ENCODE measurements around the gene MTA1.

MTA1 gene

GRCh38 chr14:105484997-105485393 is 65.4 kb downstream of the MTA1 start:
- Histone ChIP-seq H3K27ac (ENCODE audit: low read depth, low read length) (peak overlapping the region; percentile 19), H3K4me1 (ENCODE audit: control insufficient read depth, insufficient read depth, low read length) (peaks cover 32% of the 10 kb centered on the region), H3K27me3 (ENCODE audit: control insufficient read depth, insufficient read depth, low read length) (no peaks in the 10 kb centered on the region), H3K4me3 (ENCODE audit: low read length) (no peak overlapping the region), H3K36me3 (ENCODE audit: control insufficient read depth, insufficient read depth, low read length) (no peaks in the 10 kb centered on the region), H3K9ac (ENCODE audit: low read length) (no peak overlapping the region)

- no peaks in the 10 kb centered on the region for H3K27me3 ChIP-seq (ENCODE audit: control insufficient read depth, insufficient read depth, low read length)
- H3K4me3 ChIP-seq (ENCODE audit: low read length): no peak overlapping the region
- H3K4me1 ChIP-seq (ENCODE audit: control insufficient read depth, insufficient read depth, low read length): peaks cover 30% of the 10 kb centered on the region
- no peaks in the 10 kb centered on the region for H3K36me3 ChIP-seq (ENCODE audit: control insufficient read depth, insufficient read depth, low read length)
- H3K27ac ChIP-seq (ENCODE audit: low read depth, low read length): peak overlapping the region; percentile 83
- no peak overlapping the region for H3K9ac ChIP-seq (ENCODE audit: low read length)
These were observed 66.1 kb downstream of the MTA1 start for GRCh38 chr14:105485739-105486162.

- peak within 1 kb of the TSS; percentile 75 for H3K4me3 ChIP-seq (ENCODE audit: low read length)
- H3K27ac ChIP-seq (ENCODE audit: low read depth, low read length): peak within 1 kb of the TSS; percentile 83
- H3K27me3 ChIP-seq (ENCODE audit: control insufficient read depth, insufficient read depth, low read length): no peaks in the 10 kb centered on the region
- no peaks in the 10 kb centered on the region for H3K36me3 ChIP-seq (ENCODE audit: control insufficient read depth, insufficient read depth, low read length)
- H3K4me1 ChIP-seq (ENCODE audit: control insufficient read depth, insufficient read depth, low read length): peaks cover 26% of the 10 kb centered on the region
- peak within 1 kb of the TSS; percentile 56 for H3K9ac ChIP-seq (ENCODE audit: low read length)
These were observed 66.7 kb downstream of the MTA1 start, which contains the start of gene CRIP1 for GRCh38 chr14:105486163-105486973. Gene CRIP1, plus strand, starts transcription at chr14:105486886. Its CDS starts 374 bp downstream, at chr14:105487260.

DNA sequence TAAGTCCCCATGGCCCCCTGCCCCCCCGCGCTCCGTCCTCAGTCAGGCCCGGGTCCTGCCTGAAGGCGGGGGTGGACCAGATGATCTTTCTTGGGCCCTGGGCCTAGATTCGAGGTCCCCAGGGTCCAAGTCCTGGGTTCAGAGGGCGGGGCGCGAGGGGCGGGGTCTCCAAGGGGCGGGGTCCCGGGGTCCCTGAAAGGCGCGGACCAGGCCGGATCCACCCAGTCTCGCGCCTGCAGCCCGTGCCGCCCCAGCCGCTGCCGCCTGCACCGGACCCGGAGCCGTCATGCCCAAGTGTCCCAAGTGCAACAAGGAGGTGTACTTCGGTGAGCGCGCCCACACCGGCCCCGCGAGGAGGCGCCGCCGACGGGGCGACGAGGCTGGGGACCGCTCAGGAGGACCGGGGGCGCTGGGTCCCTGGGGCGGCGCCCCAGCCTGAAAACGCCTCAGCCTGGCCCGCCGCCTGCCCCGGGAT is 67.4 kb downstream of the MTA1 start:
- Histone ChIP-seq H3K4me1 (ENCODE audit: control insufficient read depth, insufficient read depth, low read length) (peaks cover 22% of the 10 kb centered on the region), H3K4me3 (ENCODE audit: low read length) (peak overlapping the region; percentile 75), H3K27me3 (ENCODE audit: control insufficient read depth, insufficient read depth, low read length) (no peaks in the 10 kb centered on the region), H3K9ac (ENCODE audit: low read length) (peak overlapping the region; percentile 56), H3K36me3 (ENCODE audit: control insufficient read depth, insufficient read depth, low read length) (no peaks in the 10 kb centered on the region), H3K27ac (ENCODE audit: low read depth, low read length) (peak overlapping the region; percentile 83)

DNA sequence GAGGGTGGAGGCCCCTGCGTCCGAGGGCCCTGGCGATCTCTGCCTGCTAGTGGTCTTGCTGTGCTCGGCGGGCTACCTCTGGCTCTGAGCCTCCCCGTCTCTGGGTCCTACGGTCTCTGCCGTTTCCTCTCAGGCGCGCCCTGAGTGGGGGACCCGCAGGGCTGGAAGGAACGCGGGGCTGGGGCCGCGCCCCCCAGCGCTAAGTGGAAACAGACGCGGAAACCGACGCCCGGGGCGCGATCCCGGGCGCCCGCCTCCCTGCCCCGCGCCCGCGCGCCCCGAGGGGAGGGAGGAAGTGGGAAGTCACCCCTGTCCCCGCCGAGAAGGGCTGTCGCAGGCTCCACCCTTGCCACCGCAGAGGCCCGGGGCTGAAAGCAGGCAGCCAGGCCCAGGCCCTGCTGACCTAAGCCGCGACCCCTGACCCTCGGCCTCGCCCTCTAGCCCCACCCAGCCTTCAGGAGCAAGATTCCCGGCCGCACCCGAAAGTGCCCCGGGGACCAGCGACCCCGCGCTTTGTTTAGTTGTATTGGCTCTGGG is 67.9 kb downstream of the MTA1 start:
- Histone ChIP-seq H3K9ac (ENCODE audit: low read length) (peak overlapping the region; percentile 56), H3K4me3 (ENCODE audit: low read length) (peak overlapping the region; percentile 75), H3K4me1 (ENCODE audit: control insufficient read depth, insufficient read depth, low read length) (peaks cover 17% of the 10 kb centered on the region), H3K36me3 (ENCODE audit: control insufficient read depth, insufficient read depth, low read length) (no peaks in the 10 kb centered on the region), H3K27me3 (ENCODE audit: control insufficient read depth, insufficient read depth, low read length) (no peaks in the 10 kb centered on the region), H3K27ac (ENCODE audit: low read depth, low read length) (peak overlapping the region; percentile 83)

DNA sequence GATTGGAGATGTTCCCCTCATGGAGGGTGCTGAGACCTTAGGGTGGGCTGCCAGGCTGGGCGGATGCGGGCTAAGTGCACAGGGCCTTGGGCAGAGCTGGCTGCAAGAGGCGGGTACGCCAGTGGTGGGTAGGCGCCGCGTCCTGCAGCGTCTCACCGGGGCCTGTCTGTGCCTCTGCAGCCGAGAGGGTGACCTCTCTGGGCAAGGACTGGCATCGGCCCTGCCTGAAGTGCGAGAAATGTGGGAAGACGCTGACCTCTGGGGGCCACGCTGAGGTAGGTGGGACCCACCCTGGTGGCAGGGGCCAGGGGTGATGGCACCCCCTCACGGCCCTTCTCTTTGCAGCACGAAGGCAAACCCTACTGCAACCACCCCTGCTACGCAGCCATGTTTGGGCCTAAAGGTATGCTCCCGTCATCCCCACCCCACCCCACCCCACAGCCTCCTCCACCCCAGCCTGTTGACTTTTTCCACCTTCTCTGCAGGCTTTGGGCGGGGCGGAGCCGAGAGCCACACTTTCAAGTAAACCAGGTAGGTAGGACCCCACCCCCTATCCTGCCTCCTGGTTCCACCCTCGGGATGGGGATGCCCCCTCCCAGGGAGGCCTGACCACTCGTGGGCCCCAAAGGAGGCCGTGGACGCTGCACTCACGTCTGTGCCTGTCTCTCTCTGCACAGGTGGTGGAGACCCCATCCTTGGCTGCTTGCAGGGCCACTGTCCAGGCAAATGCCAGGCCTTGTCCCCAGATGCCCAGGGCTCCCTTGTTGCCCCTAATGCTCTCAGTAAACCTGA is 68.6 kb downstream of the MTA1 start:
- H3K36me3 ChIP-seq (ENCODE audit: control insufficient read depth, insufficient read depth, low read length): no peaks in the 10 kb centered on the region
- H3K4me1 ChIP-seq (ENCODE audit: control insufficient read depth, insufficient read depth, low read length): peaks cover 11% of the 10 kb centered on the region
- H3K9ac ChIP-seq (ENCODE audit: low read length): peak overlapping the region; percentile 8
- peak overlapping the region; percentile 75 for H3K4me3 ChIP-seq (ENCODE audit: low read length)
- peak overlapping the region; percentile 83 for H3K27ac ChIP-seq (ENCODE audit: low read depth, low read length)
- H3K27me3 ChIP-seq (ENCODE audit: control insufficient read depth, insufficient read depth, low read length): no peaks in the 10 kb centered on the region

DNA sequence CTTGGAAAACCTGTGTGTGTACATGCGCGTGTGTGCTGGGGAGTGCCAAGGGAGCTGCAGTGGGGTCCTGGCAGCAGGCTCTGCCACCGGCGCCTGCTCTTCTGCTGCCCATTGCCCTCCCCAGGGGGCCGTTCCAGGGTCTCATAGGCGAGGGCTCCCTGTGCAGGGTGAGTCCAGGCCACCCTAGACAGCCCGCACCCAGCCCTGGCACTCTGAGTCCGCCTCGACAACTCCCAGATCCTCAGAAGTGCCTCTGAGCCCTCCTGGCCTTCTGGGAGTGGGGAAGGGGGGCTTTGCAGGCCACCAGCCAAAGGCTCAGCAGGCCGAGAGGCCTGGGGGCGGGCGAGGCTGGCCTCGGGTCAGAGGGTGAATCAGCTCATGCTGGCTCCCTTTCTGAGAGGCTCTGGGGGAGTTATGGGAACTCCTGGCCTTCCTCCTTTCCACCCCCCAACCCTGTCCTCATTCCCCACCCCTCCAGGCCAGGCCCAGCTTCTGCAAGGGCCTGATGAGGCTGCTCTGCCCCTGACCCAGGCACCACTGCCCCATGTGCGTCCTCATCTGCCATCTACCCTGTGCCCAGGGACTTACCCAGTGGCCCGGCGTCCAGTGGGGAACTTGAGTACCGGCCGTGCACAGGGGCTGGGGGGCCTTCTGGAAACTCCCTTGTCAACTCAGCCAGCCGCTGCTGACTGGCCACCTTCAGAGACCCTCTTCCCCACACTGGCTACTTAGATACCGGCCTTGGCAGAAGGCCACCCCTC is 69.3 kb downstream of the MTA1 start:
- Histone ChIP-seq H3K4me3 (ENCODE audit: low read length) (peak overlapping the region; percentile 80), H3K36me3 (ENCODE audit: control insufficient read depth, insufficient read depth, low read length) (no peaks in the 10 kb centered on the region), H3K27me3 (ENCODE audit: control insufficient read depth, insufficient read depth, low read length) (no peaks in the 10 kb centered on the region), H3K27ac (ENCODE audit: low read depth, low read length) (peak overlapping the region; percentile 88), H3K9ac (ENCODE audit: low read length) (peak overlapping the region; percentile 36), H3K4me1 (ENCODE audit: control insufficient read depth, insufficient read depth, low read length) (peaks cover 8% of the 10 kb centered on the region)

DNA sequence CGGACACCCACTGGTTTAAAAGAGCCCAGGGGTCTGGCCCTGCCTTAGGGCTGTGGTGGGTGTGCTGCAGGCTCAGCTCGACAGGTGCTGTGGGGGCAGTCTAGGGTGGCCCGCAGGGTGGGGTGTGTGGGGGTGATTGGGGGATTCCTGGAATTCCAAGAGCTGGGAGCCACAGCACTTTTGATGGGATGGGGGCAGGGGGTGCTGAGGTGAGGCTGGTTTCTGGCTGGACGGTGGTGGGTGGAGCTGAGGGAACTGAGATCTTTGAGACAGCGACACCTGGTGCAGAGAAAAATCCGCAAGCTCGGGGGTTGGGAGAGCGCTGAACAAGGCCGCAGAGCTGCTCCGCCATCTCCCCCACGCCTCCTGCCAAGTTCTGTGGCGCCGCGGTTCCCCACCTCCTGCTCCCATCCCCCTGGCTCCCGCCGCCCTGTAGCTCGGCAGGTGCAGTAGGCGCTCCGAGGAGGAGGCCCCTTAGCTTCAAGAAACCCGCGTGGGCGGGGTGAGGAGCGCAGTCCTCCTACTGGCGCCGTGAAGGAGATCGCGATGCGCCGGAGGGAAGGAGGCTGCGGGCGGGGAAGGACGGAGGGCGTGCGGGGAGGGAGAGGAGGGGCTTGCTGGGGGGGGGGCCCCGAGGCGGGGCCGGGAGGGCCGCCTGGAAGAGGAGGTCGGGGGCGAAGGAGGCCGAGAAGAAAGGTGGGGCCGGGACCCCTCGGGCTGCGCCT is 70.1 kb downstream of the MTA1 start:
- H3K4me3 ChIP-seq (ENCODE audit: low read length): peak overlapping the region; percentile 80

GRCh38 chr14:105490267-105490571 is 70.6 kb downstream of the MTA1 start:
- Histone ChIP-seq H3K27ac (ENCODE audit: low read depth, low read length) (peak overlapping the region; percentile 88), H3K36me3 (ENCODE audit: control insufficient read depth, insufficient read depth, low read length) (no peaks in the 10 kb centered on the region), H3K4me1 (ENCODE audit: control insufficient read depth, insufficient read depth, low read length) (peaks cover 4% of the 10 kb centered on the region), H3K4me3 (ENCODE audit: low read length) (peak overlapping the region; percentile 80), H3K27me3 (ENCODE audit: control insufficient read depth, insufficient read depth, low read length) (no peaks in the 10 kb centered on the region), H3K9ac (ENCODE audit: low read length) (peak overlapping the region; percentile 62)

More for the DNA sequence above, 70.1 kb downstream of the MTA1 start:
- Histone ChIP-seq H3K9ac (ENCODE audit: low read length) (peak overlapping the region; percentile 62), H3K27me3 (ENCODE audit: control insufficient read depth, insufficient read depth, low read length) (no peaks in the 10 kb centered on the region), H3K27ac (ENCODE audit: low read depth, low read length) (peak overlapping the region; percentile 88), H3K36me3 (ENCODE audit: control insufficient read depth, insufficient read depth, low read length) (no peaks in the 10 kb centered on the region), H3K4me1 (ENCODE audit: control insufficient read depth, insufficient read depth, low read length) (peaks cover 4% of the 10 kb centered on the region)

- Histone ChIP-seq H3K27ac (ENCODE audit: low read depth, low read length) (peak within 1 kb of the TSS; percentile 88), H3K36me3 (ENCODE audit: control insufficient read depth, insufficient read depth, low read length) (no peaks in the 10 kb centered on the region), H3K9ac (ENCODE audit: low read length) (peak within 1 kb of the TSS; percentile 62), H3K4me3 (ENCODE audit: low read length) (peak within 1 kb of the TSS; percentile 80), H3K4me1 (ENCODE audit: control insufficient read depth, insufficient read depth, low read length) (peaks cover 4% of the 10 kb centered on the region), H3K27me3 (ENCODE audit: control insufficient read depth, insufficient read depth, low read length) (no peaks in the 10 kb centered on the region)
These were observed 71.1 kb downstream of the MTA1 start, which contains the start of gene TEDC1 for GRCh38 chr14:105490572-105491365. Gene TEDC1, plus strand, starts transcription at chr14:105491246. Its CDS starts 130 bp downstream, at chr14:105491376.
